Endothelial cell of umbilical vein (primary cell): ENCODE data around the gene CHIC2. TPM values are rescaled to one million over a fixed set of nuclear protein-coding genes. Genes with fewer than 3 reads are reported as not detected.

Experiments used
- BruUV-seq: library from RNA; stranded (reverse); fragments of 400-500 nt; replicated peaks from 2 replicates; lab custom pipeline; 2021; lab: Mats Ljungman, UMichigan
- CTCF ChIA-PET: fragments of 300-600, 350-600 bp; sonication (Branson Sonifier 250); formaldehyde crosslinking; loops from one replicate; lab custom pipeline; 2021; ENCODE audit warnings: antibody characterized with exemption, inconsistent platforms; lab: Charles Lee
- POLR2A ChIA-PET: fragments of 300-600, 350-600 bp; sonication (Branson Sonifier 250); formaldehyde crosslinking; loops from one replicate; lab custom pipeline; 2021; ENCODE audit warnings: antibody characterized with exemption, inconsistent platforms; lab: Charles Lee
- DNase-seq: peaks from one replicate; pipeline ENCODE4 v3.0.0-alpha.2; 2011; ENCODE audit warnings: low read depth, low spot score
- FAIRE-seq: peaks from 2 replicates; lab custom pipeline; 2011; peaks lifted over from hg19 to GRCh38; lab: Jason Lieb, UNC
- H2AFZ ChIP-seq: 2 replicates; pipeline ENCODE4 v1.6.0; 2012; ENCODE audit warnings: low read depth, low read length, control low read depth, inconsistent platforms
- H3K27ac ChIP-seq: 2 replicates; pipeline ENCODE4 v1.5.1; 2011; ENCODE audit warnings: low read depth, mild to moderate bottlenecking, control low read depth, low read length, moderate library complexity; ENCODE audit not compliant: insufficient read depth
- H3K27me3 ChIP-seq, 2 experiments: 2 replicates each; pipeline versions ENCODE4 v1.6.0 to v1.6.1; 2011; ENCODE audit warnings: low read length in 2 of 2, mixed read lengths in 1 of 2; ENCODE audit not compliant: control insufficient read depth in 2 of 2, insufficient read depth in 2 of 2
- H3K36me3 ChIP-seq, 2 experiments: 2 replicates in 1 of 2; 3 replicates in 1 of 2; pipeline ENCODE4 v1.5.1; 2011; ENCODE audit warnings: low read length in 2 of 2, mild to moderate bottlenecking in 1 of 2, moderate library complexity in 1 of 2; ENCODE audit not compliant: control insufficient read depth in 2 of 2, insufficient read depth in 2 of 2; ENCODE audit errors: extremely low read depth in 1 of 2
- H3K4me1 ChIP-seq: 3 replicates; pipeline ENCODE4 v1.5.1; 2011; ENCODE audit warnings: mild to moderate bottlenecking, low read length; ENCODE audit not compliant: control insufficient read depth, insufficient read depth; ENCODE audit errors: extremely low read depth
- H3K4me2 ChIP-seq: 2 replicates; pipeline ENCODE4 v1.6.1; 2011; ENCODE audit warnings: low read length, control low read depth, mixed read lengths; ENCODE audit not compliant: insufficient read depth
- H3K4me3 ChIP-seq, 3 experiments: fragments of 200-600 bp in 1 of 3; sonication (generic), shearing (Covaris generic) in 1 of 3; replicated peaks in 1 of 3; 2 replicates each; pipeline ENCODE4 v1.5.1; 2011 to 2016; ENCODE audit warnings: control low read depth in 3 of 3, low read length in 3 of 3, mild to moderate bottlenecking in 2 of 3, inconsistent platforms in 1 of 3, low read depth in 1 of 3, moderate library complexity in 1 of 3; ENCODE audit not compliant: insufficient read depth in 1 of 3
- H3K79me2 ChIP-seq: 2 replicates; pipeline ENCODE4 v1.6.0; 2012; ENCODE audit warnings: low read length, inconsistent platforms; ENCODE audit not compliant: control insufficient read depth, insufficient read depth
- H3K9ac ChIP-seq: replicated peaks from 2 replicates; pipeline ENCODE3; 2011; ENCODE audit warnings: low read length, control low read depth; ENCODE audit not compliant: insufficient read depth; ENCODE audit errors: extremely low read depth
- H3K9me1 ChIP-seq: replicated peaks from 3 replicates; pipeline ENCODE4 v1.6.0; 2011; ENCODE audit warnings: mild to moderate bottlenecking, low read length; ENCODE audit not compliant: control insufficient read depth, insufficient read depth; ENCODE audit errors: extremely low read depth
- H3K9me3 ChIP-seq: replicated peaks from 2 replicates; pipeline ENCODE4 v1.5.1; 2012; ENCODE audit warnings: low read length, inconsistent platforms; ENCODE audit not compliant: control insufficient read depth, insufficient read depth
- H4K20me1 ChIP-seq: replicated peaks from 2 replicates; pipeline ENCODE3; 2011; ENCODE audit warnings: mild to moderate bottlenecking, low read length; ENCODE audit not compliant: control insufficient read depth, insufficient read depth; ENCODE audit errors: extremely low read depth
- FOS ChIP-seq: IDR thresholded peaks from 2 replicates; pipeline ENCODE4 v1.6.1; 2011; ENCODE audit warnings: mild to moderate bottlenecking, low read length, moderate library complexity, borderline replicate concordance; ENCODE audit not compliant: insufficient read depth
- POLR2A ChIP-seq: IDR thresholded peaks from 2 replicates; pipeline ENCODE4 v1.6.1; 2012; ENCODE audit warnings: low read depth, mild to moderate bottlenecking, control low read depth, low read length
- POLR2AphosphoS5 ChIP-seq: IDR thresholded peaks from 2 replicates; pipeline ENCODE4 v1.6.1; 2012; ENCODE audit warnings: low read depth, mild to moderate bottlenecking, control low read depth, low read length, moderate library complexity; ENCODE audit not compliant: insufficient read depth
- dilution Hi-C: fragments of 300-500 bp; cut with MboI; formaldehyde crosslinking; loops from one replicate; pipeline ENCODE4 v1.15.0; 2019; ENCODE audit warnings: low sequenced_read_pairs; ENCODE audit not compliant: extremely low pct_ligation_motif_present
- intact Hi-C: fragments of 100-400 bp; cut with micrococcal nuclease; formaldehyde crosslinking; loops from one replicate; pipeline ENCODE4 v1.10.0; 2022
- polyA plus RNA-seq, 4 experiments: library from polyadenylated mRNA; depleted of rRNA in 3 of 4; stranded (reverse) in 3 of 4; unstranded in 1 of 4; fragments of >200 nt; gene quantifications; 2 replicates each; pipeline versions ENCODE4 v1.2.1 to v1.2.3, GENCODE V29; 2011 to 2012; ENCODE audit warnings: missing spikeins in 1 of 4
- total RNA-seq: library from RNA; stranded (reverse); gene quantifications from 2 replicates; pipeline ENCODE4 v1.2.3, GENCODE V29; 2021
- TF ChIP-seq, protein P1 (sequence below), 2 donors: IDR thresholded peaks; 1 replicate in 1 of 2; 2 replicates in 1 of 2; pipeline ENCODE4 v1.5.1; 2011; ENCODE audit warnings: low read length in 2 of 2, mild to moderate bottlenecking in 2 of 2, moderate library complexity in 2 of 2, control low read depth in 1 of 2, inconsistent platforms in 1 of 2, low read depth in 1 of 2; ENCODE audit not compliant: insufficient read depth in 1 of 2; ENCODE audit errors: extremely low read depth in 1 of 2
- TF ChIP-seq, protein P2 (sequence below): IDR thresholded peaks from 2 replicates; pipeline ENCODE4 v1.6.1; 2011; ENCODE audit not compliant: insufficient read depth, insufficient read length

Gene CHIC2
- total and polyA plus RNA-seq, 2 donors (not counting 3 experiments of a cell fraction or from before 2014, with no cell fraction given) = 27.4 to 43.3 TPM

DNA sequence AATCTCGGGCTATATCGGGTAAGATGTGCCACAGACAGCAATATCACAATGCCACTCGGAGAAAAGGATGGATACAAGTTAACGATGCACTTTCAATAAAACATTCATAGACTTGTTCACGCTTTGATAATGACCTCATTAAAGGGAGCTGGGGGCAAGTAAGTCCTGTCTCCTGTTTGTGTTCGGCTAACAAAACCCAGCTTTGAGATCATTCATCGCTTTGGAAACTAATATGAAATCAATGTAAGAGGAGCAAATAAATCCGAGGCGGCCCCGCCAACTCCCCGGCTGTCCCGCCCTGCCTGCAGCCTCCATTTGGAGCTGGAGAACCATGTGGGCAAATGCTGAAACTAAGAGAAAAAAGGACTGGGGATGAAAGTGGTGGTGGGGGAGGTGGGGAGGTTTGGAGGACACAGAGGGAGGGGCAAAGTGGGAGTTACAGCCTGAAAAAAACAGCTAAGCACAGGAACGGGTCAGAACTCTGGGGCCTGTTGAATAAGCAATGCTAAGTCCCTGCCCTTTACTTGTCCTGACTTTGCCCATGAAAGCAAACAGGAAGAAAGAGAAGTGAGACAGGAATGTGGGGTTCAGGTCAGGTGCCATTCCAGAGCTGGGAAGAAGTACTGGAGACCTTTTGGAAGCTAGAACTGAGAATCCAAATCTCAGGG, 32.0 kb upstream of the CHIC2 start:
- Histone ChIP-seq H3K79me2 (no peaks in the 10 kb centered on the region), H2AFZ (no peak overlapping the region), H3K4me2 (no peak overlapping the region), H3K9me1 (no peaks in the 10 kb centered on the region), H4K20me1 (no peaks in the 10 kb centered on the region), H3K27me3 (peaks cover 65 to 80% of the 10 kb centered on the region in 2 experiments), H3K36me3 (no peaks in the 10 kb centered on the region), H3K27ac (no peak overlapping the region), H3K4me1 (peaks cover 24% of the 10 kb centered on the region), H3K9me3 (no peaks in the 10 kb centered on the region), H3K9ac (no peak overlapping the region), H3K4me3 (no peak overlapping the region)
- POLR2A ChIA-PET = no interaction called here
- DNase-seq = no peak
- no peak for FAIRE-seq
- no peak for TF ChIP-seq FOS
- TF ChIP-seq, protein P1, sequence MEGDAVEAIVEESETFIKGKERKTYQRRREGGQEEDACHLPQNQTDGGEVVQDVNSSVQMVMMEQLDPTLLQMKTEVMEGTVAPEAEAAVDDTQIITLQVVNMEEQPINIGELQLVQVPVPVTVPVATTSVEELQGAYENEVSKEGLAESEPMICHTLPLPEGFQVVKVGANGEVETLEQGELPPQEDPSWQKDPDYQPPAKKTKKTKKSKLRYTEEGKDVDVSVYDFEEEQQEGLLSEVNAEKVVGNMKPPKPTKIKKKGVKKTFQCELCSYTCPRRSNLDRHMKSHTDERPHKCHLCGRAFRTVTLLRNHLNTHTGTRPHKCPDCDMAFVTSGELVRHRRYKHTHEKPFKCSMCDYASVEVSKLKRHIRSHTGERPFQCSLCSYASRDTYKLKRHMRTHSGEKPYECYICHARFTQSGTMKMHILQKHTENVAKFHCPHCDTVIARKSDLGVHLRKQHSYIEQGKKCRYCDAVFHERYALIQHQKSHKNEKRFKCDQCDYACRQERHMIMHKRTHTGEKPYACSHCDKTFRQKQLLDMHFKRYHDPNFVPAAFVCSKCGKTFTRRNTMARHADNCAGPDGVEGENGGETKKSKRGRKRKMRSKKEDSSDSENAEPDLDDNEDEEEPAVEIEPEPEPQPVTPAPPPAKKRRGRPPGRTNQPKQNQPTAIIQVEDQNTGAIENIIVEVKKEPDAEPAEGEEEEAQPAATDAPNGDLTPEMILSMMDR (IDR thresholded peaks at IDR 0.05; ENCODE audit: extremely low read depth in 1 of 2, insufficient read depth in 1 of 2, low read depth in 1 of 2, low read length in 2 of 2) = no peak
- TF ChIP-seq POLR2AphosphoS5 = no peak
- TF ChIP-seq POLR2A = no peak
- TF ChIP-seq, protein P2, sequence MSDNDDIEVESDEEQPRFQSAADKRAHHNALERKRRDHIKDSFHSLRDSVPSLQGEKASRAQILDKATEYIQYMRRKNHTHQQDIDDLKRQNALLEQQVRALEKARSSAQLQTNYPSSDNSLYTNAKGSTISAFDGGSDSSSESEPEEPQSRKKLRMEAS = no peak
- BruUV-seq = no TSS peak
- dilution Hi-C loops (no loop called here), intact Hi-C loops (loop anchor here (5.0 kb wide), 1 partner anchor 79 kb away; no protein-coding TSS in a partner anchor)
- CTCF ChIA-PET = interaction anchor here (1.1 to 1.5 kb wide), 2 partner anchors 11 to 167 kb away, joined by 4 to 5 read pairs; no protein-coding TSS in a partner anchor
